ENCODE measurements around the gene THOC5.

The THOC5 gene

GRCh38 chr22:29487426-29487986 is 66.1 kb downstream of the THOC5 start:
- Histone ChIP-seq H3K36me3 (replicated peaks) (no peaks in the 10 kb centered on the region), H3K27me3 (replicated peaks) (no peaks in the 10 kb centered on the region), H3K27ac (no peak overlapping the region), H3K4me3 (ENCODE audit: low read depth, low read length) (no peak overlapping the region)
- in situ Hi-C loops (cut with HindIII; ENCODE audit: low pct_ligation_motif_present, low sequenced_read_pairs), result no loop called here
- DNase-seq, result no peak
- TF ChIP-seq CTCF (IDR thresholded peaks at IDR 0.05; ENCODE audit: low read depth, low read length, missing control alignments), result no peak

DNA sequence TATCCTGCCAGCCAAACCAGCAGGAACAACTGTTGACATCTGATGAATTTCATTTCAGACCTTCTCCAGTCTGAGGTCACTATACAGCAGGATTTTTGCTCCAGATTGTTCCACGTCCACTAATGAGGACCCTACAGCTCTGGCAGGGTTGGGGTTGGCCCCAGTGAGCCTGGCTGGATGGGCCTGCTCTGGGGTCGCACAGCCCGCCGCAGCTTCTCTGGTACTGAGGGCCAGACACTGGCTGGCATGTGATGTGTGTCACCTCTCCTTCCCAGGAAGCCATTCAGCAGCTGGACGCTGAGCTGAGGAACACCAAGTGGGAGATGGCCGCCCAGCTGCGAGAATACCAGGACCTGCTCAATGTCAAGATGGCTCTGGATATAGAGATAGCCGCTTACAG is 68.1 kb downstream of the THOC5 start:
- Histone ChIP-seq H3K4me3 (ENCODE audit: low read depth, low read length) (no peak overlapping the region), H3K36me3 (replicated peaks) (no peaks in the 10 kb centered on the region), H3K27ac (no peak overlapping the region), H3K27me3 (replicated peaks) (peaks cover 8% of the 10 kb centered on the region)
- in situ Hi-C loops (cut with HindIII; ENCODE audit: low pct_ligation_motif_present, low sequenced_read_pairs), result no loop called here
- TF ChIP-seq CTCF (IDR thresholded peaks at IDR 0.05; ENCODE audit: low read depth, low read length, missing control alignments), result no peak
- no peak for DNase-seq

- H3K36me3 ChIP-seq (replicated peaks), result no peaks in the 10 kb centered on the region
- no peak overlapping the region for H3K27ac ChIP-seq
- peaks cover 16% of the 10 kb centered on the region for H3K27me3 ChIP-seq (replicated peaks)
- no peak for TF ChIP-seq CTCF (IDR thresholded peaks at IDR 0.05; ENCODE audit: low read depth, low read length, missing control alignments)
- in situ Hi-C loops (cut with HindIII; ENCODE audit: low pct_ligation_motif_present, low sequenced_read_pairs), result no loop called here
- H3K4me3 ChIP-seq (ENCODE audit: low read depth, low read length), result no peak overlapping the region
- no peak for DNase-seq
These were observed 68.9 kb downstream of the THOC5 start for GRCh38 chr22:29484642-29485041.

GRCh38 chr22:29483254-29483653 is 70.3 kb downstream of the THOC5 start:
- Histone ChIP-seq H3K4me3 (ENCODE audit: low read depth, low read length) (no peak overlapping the region), H3K27ac (no peak overlapping the region), H3K27me3 (replicated peaks) (peaks cover 28% of the 10 kb centered on the region), H3K36me3 (replicated peaks) (no peaks in the 10 kb centered on the region)
- in situ Hi-C loops (cut with HindIII; ENCODE audit: low pct_ligation_motif_present, low sequenced_read_pairs), result no loop called here
- no peak for TF ChIP-seq CTCF (IDR thresholded peaks at IDR 0.05; ENCODE audit: low read depth, low read length, missing control alignments)
- no peak for DNase-seq

DNA sequence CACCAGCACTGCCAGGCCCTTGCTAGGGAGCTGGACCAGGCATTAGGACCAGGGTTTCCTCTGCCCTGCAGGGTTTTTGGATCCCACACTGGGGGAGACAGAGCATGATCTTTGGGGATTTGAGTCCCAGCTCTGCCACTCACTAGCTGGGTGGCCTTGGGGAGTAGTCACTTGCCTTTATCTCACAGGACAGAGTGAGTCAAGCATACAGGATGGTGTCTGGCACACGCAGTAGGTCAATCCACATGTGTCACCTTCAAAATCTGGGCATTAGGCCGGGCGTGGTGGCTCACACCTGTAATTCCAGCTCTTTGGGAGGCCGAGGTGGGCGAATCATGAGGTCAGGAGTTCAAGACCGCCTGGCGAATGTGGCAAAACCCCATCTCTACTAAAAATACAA is 70.8 kb downstream of the THOC5 start:
- DNase-seq, result no peak
- in situ Hi-C loops (cut with HindIII; ENCODE audit: low pct_ligation_motif_present, low sequenced_read_pairs), result no loop called here
- H3K4me3 ChIP-seq (ENCODE audit: low read depth, low read length), result no peak overlapping the region
- no peaks in the 10 kb centered on the region for H3K36me3 ChIP-seq (replicated peaks)
- no peak overlapping the region for H3K27ac ChIP-seq
- TF ChIP-seq CTCF (IDR thresholded peaks at IDR 0.05; ENCODE audit: low read depth, low read length, missing control alignments), result no peak
- peaks cover 33% of the 10 kb centered on the region for H3K27me3 ChIP-seq (replicated peaks)

GRCh38 chr22:29482253-29482652 is 71.3 kb downstream of the THOC5 start:
- in situ Hi-C loops (cut with HindIII; ENCODE audit: low pct_ligation_motif_present, low sequenced_read_pairs), result no loop called here
- Histone ChIP-seq H3K4me3 (ENCODE audit: low read depth, low read length) (no peak overlapping the region), H3K36me3 (replicated peaks) (no peaks in the 10 kb centered on the region), H3K27me3 (replicated peaks) (peaks cover 37% of the 10 kb centered on the region), H3K27ac (no peak overlapping the region)
- TF ChIP-seq CTCF (IDR thresholded peaks at IDR 0.05; ENCODE audit: low read depth, low read length, missing control alignments), result no peak
- no peak for DNase-seq
